HCT116 (cell line): ENCODE results near the gene HAPLN2. TPM values are rescaled to one million over a fixed set of nuclear protein-coding genes. Genes with fewer than 3 reads are reported as not detected.

Experiments
- ATAC-seq: fragments of 200-7000 bp; cut with Tn5 transposase; 2 replicates; pipeline ENCODE4 v1.9.1; 2020; ENCODE audit warnings: mild to moderate bottlenecking, moderate library complexity
- BruUV-seq: library from RNA; stranded (reverse); fragments of 400-500 nt; replicated peaks from 2 replicates; lab custom pipeline; 2021; lab: Mats Ljungman, UMichigan
- CTCF ChIA-PET: fragments of 300-600 bp; sonication (Branson Sonifier 250); formaldehyde crosslinking; loops from one replicate; lab custom pipeline; 2021; ENCODE audit warnings: antibody characterized with exemption; lab: Charles Lee
- POLR2A ChIA-PET: fragments of 300-600, 350-600 bp; sonication (Branson Sonifier 250); formaldehyde crosslinking; loops from one replicate; lab custom pipeline; 2021; ENCODE audit warnings: antibody characterized with exemption; lab: Charles Lee
- RAD21 ChIA-PET, 2 experiments: fragments of 300-600 bp; sonication (Branson Sonifier 250); formaldehyde crosslinking; loops; one replicate each; lab custom pipeline; 2023; ENCODE audit warnings: low total read pairs in 2 of 2; ENCODE audit not compliant: uncharacterized antibody in 2 of 2, unreplicated experiment in 2 of 2, low non-redundant PET in 1 of 2; lab: Charles Lee
- DNase-seq: peaks from one replicate; pipeline ENCODE4 v3.0.0-alpha.2; 2010; ENCODE audit warnings: low read depth, low spot score
- H2AFZ ChIP-seq: fragments of 200-600 bp; shearing (Covaris generic), sonication (generic); 2 replicates; pipeline ENCODE4 v1.6.1; 2017; ENCODE audit warnings: low read depth, mixed run types, mixed read lengths, antibody characterized with exemption, low read length; ENCODE audit not compliant: poor library complexity, severe bottlenecking
- H3K27ac ChIP-seq: 2 replicates; pipeline ENCODE4 v1.5.1; 2012; ENCODE audit warnings: low read depth, low read length
- H3K27me3 ChIP-seq: fragments of 200-600 bp; sonication (generic); 2 replicates; pipeline ENCODE4 v1.6.1; 2016; ENCODE audit warnings: mixed run types, low read length, mixed read lengths; ENCODE audit not compliant: insufficient read depth
- H3K36me3 ChIP-seq, 2 experiments: fragments of 200-500 bp in 1 of 2; fragments of 200-600 bp in 1 of 2; sonication (Bioruptor generic) in 1 of 2; sonication (generic) in 1 of 2; 2 replicates each; pipeline versions ENCODE4 v1.5.1 to v1.6.1; 2014 to 2016; ENCODE audit warnings: low read length in 2 of 2, inconsistent platforms in 1 of 2, mixed read lengths in 1 of 2, mixed run types in 1 of 2; ENCODE audit not compliant: insufficient read depth in 2 of 2, control insufficient read depth in 1 of 2
- H3K4me1 ChIP-seq, 2 experiments: fragments of 200-600 bp in 1 of 2; sonication (generic) in 1 of 2; 2 replicates each; pipeline versions ENCODE4 v1.5.1 to v1.6.1; 2012 to 2017; ENCODE audit warnings: low read length in 2 of 2, inconsistent platforms in 1 of 2, mild to moderate bottlenecking in 1 of 2, mixed read lengths in 1 of 2, mixed run types in 1 of 2, moderate library complexity in 1 of 2; ENCODE audit not compliant: insufficient read depth in 2 of 2, control insufficient read depth in 1 of 2
- H3K4me2 ChIP-seq: fragments of 200-600 bp; sonication (generic); 2 replicates; pipeline ENCODE4 v1.6.1; 2017; ENCODE audit warnings: mixed run types, low read length, mixed read lengths
- H3K4me3 ChIP-seq, 2 experiments: fragments of 200-600 bp in 1 of 2; sonication (generic) in 1 of 2; replicated peaks in 1 of 2; 2 replicates each; pipeline ENCODE4 v1.5.1; 2011 to 2016; ENCODE audit warnings: low read length in 2 of 2, control low read depth in 1 of 2, low read depth in 1 of 2, mild to moderate bottlenecking in 1 of 2, mixed read lengths in 1 of 2, mixed run types in 1 of 2
- H3K79me2 ChIP-seq: fragments of 200-600 bp; sonication (generic); 2 replicates; pipeline ENCODE4 v1.6.1; 2017; ENCODE audit warnings: mild to moderate bottlenecking, mixed run types, low read length, moderate library complexity, mixed read lengths; ENCODE audit not compliant: insufficient read depth
- H3K9ac ChIP-seq: fragments of 200-600 bp; sonication (generic); 2 replicates; pipeline ENCODE4 v1.6.1; 2016; ENCODE audit warnings: low read length, mixed read lengths
- H3K9me2 ChIP-seq: fragments of 200-600 bp; sonication (generic), shearing (Covaris generic); 2 replicates; pipeline ENCODE4 v1.6.1; 2017; ENCODE audit warnings: mixed run types, mild to moderate bottlenecking, moderate library complexity; ENCODE audit not compliant: insufficient read depth
- H3K9me3 ChIP-seq, 2 experiments: fragments of 200-500 bp in 1 of 2; fragments of 200-600 bp in 1 of 2; sonication (Bioruptor generic) in 1 of 2; sonication (generic) in 1 of 2; 2 replicates each; pipeline ENCODE4 v1.6.1; 2014 to 2017; ENCODE audit warnings: low read length in 2 of 2, mixed read lengths in 2 of 2, inconsistent platforms in 1 of 2, low read depth in 1 of 2, mild to moderate bottlenecking in 1 of 2, mixed run types in 1 of 2, moderate library complexity in 1 of 2; ENCODE audit not compliant: control insufficient read depth in 1 of 2, insufficient read depth in 1 of 2
- H4K20me1 ChIP-seq: fragments of 200-600 bp; sonication (generic), shearing (Covaris generic); 2 replicates; pipeline ENCODE4 v1.6.1; 2017; ENCODE audit warnings: mixed run types, mild to moderate bottlenecking, moderate library complexity; ENCODE audit not compliant: insufficient read depth
- CBX3 ChIP-seq: IDR thresholded peaks from 2 replicates; pipeline ENCODE4 v1.6.1; 2012; ENCODE audit warnings: low read depth
- EGR1 ChIP-seq: IDR thresholded peaks from 2 replicates; pipeline ENCODE4 v1.6.1; 2012; ENCODE audit warnings: low read depth
- ELF1 ChIP-seq: IDR thresholded peaks from 2 replicates; pipeline ENCODE4 v1.6.1; 2012; ENCODE audit warnings: low read depth, borderline replicate concordance
- FOSL1 ChIP-seq: IDR thresholded peaks from 2 replicates; pipeline ENCODE4 v1.6.1; 2012; ENCODE audit warnings: low read depth
- JUND ChIP-seq: IDR thresholded peaks from 2 replicates; pipeline ENCODE4 v1.6.1; 2012
- POLR2A ChIP-seq: IDR thresholded peaks from 2 replicates; pipeline ENCODE4 v1.7.0; 2011; ENCODE audit warnings: borderline replicate concordance; ENCODE audit not compliant: insufficient read depth, insufficient read length; ENCODE audit errors: extremely low read depth
- POLR2AphosphoS5 ChIP-seq: IDR thresholded peaks from 2 replicates; pipeline ENCODE4 v1.6.1; 2011; ENCODE audit warnings: mild to moderate bottlenecking, low read depth, low read length, moderate library complexity
- RAD21 ChIP-seq: IDR thresholded peaks from 2 replicates; pipeline ENCODE4 v1.6.1; 2012; ENCODE audit warnings: low read depth, mild to moderate bottlenecking
- SIN3A ChIP-seq: IDR thresholded peaks from 2 replicates; pipeline ENCODE4 v1.6.1; 2012; ENCODE audit warnings: low read depth
- SP1 ChIP-seq: IDR thresholded peaks from 2 replicates; pipeline ENCODE4 v1.6.1; 2012; ENCODE audit warnings: low read depth
- SRF ChIP-seq: IDR thresholded peaks from 2 replicates; pipeline ENCODE4 v1.6.1; 2012; ENCODE audit warnings: low read depth
- TCF7L2 ChIP-seq: IDR thresholded peaks from 2 replicates; pipeline ENCODE4 v1.7.0; 2011; ENCODE audit warnings: borderline replicate concordance, inconsistent platforms; ENCODE audit not compliant: insufficient read depth, insufficient read length; ENCODE audit errors: extremely low read depth
- YY1 ChIP-seq: IDR thresholded peaks from 2 replicates; pipeline ENCODE4 v1.6.1; 2011; ENCODE audit warnings: low read length, low read depth, moderate library complexity, mild to moderate bottlenecking; ENCODE audit not compliant: insufficient replicate concordance; ENCODE audit errors: extremely low read depth
- ZBTB33 ChIP-seq: IDR thresholded peaks from 2 replicates; pipeline ENCODE4 v1.6.1; 2011; ENCODE audit warnings: mild to moderate bottlenecking, low read length, moderate library complexity; ENCODE audit not compliant: insufficient replicate concordance; ENCODE audit errors: extremely low read depth
- ZNF274 ChIP-seq: fragments of 200-500 bp; sonication (Bioruptor generic); IDR thresholded peaks from 2 replicates; pipeline ENCODE4 v1.6.1; 2014; ENCODE audit warnings: mild to moderate bottlenecking, low read depth, low read length, inconsistent platforms
- intact Hi-C: fragments of 100-400 bp; cut with micrococcal nuclease; formaldehyde crosslinking; loops from 2 replicates; pipeline ENCODE4 v1.10.0; 2022
- total RNA-seq: library from RNA; stranded (reverse); gene quantifications from one replicate; pipeline ENCODE4 v1.2.1, GENCODE V29; 2021; ENCODE audit not compliant: unreplicated experiment
- TF ChIP-seq, protein P1 (sequence below): IDR thresholded peaks from 2 replicates; pipeline ENCODE4 v1.6.1; 2012
- TF ChIP-seq, protein P2 (sequence below): IDR thresholded peaks from 2 replicates; pipeline ENCODE4 v1.6.1; 2012
- TF ChIP-seq, protein P3 (sequence below): IDR thresholded peaks from 2 replicates; pipeline ENCODE4 v1.6.1; 2012; ENCODE audit warnings: low read depth
- TF ChIP-seq, protein P4 (sequence below), 3 experiments: fragments of 200-600 bp in 1 of 3; sonication (generic) in 1 of 3; IDR thresholded peaks in 2 of 3; conservative IDR thresholded peaks in 1 of 3; 2 replicates each; pipeline ENCODE4 v1.5.1; 2012 to 2017; ENCODE audit warnings: low read depth in 2 of 3, low read length in 2 of 3, antibody characterized with exemption in 1 of 3, borderline replicate concordance in 1 of 3, control low read depth in 1 of 3, mild to moderate bottlenecking in 1 of 3, mixed read lengths in 1 of 3, mixed run types in 1 of 3, moderate library complexity in 1 of 3; ENCODE audit not compliant: insufficient read depth in 1 of 3

HAPLN2 gene
- total RNA-seq, 1 experiment from 2014 or later, result 0.54 TPM

DNA sequence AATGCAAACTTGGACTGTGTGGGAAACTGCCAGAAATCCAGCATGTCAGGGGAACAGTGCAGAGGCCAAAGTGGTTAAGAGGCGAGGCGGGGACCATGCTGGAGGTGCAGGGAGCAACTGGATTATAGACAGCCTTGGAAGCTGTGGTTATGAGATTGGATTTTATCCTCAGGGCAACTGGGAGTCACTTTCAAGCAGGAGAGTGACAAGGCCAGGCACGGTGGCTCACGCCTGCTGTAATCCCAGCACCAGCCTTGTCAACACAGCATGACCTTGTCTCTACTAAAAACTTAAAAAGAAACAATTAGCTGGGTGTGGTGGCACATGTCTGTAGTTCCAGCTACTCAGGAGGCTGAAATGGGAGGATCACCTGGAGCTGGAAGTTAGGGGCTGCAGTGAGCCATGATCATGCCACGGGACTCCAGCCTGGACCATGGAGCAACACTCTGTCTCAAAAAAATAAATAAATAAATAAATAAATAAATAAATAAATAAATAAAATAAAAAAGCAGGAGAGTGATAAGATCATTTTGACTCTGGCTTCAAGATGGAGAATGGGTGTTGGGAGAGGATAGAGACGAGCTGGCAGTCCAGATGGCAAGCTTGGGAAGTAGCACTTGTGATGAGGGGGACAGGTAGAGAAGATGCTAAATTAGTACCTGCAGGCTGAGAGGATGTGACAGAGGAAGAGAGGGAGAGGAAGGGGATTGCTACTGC lies 3.5 kb downstream of the HAPLN2 start:
- DNase-seq (no peak), ATAC-seq (no peak)
- ChIA-PET CTCF (interaction anchor here (0.8 kb wide), 1 partner anchor 67 kb away, joined by 3 read pairs; no protein-coding TSS in a partner anchor), POLR2A (no interaction called here), RAD21 (no interaction called here)
- Histone ChIP-seq H3K36me3 (no peaks in the 10 kb centered on the region), H3K4me1 (peaks cover 3 to 7% of the 10 kb centered on the region in 2 experiments; a peak in 2 of 4 replicates), H3K4me2 (no peak overlapping the region), H3K9me2 (no peaks in the 10 kb centered on the region), H3K27ac (no peak overlapping the region), H3K9me3 (no peaks in the 10 kb centered on the region), H3K27me3 (no peaks in the 10 kb centered on the region), H2AFZ (no peak overlapping the region), H3K79me2 (no peaks in the 10 kb centered on the region), H4K20me1 (no peaks in the 10 kb centered on the region), H3K9ac (no peak overlapping the region), H3K4me3 (no peak overlapping the region)
- no TSS peak for BruUV-seq
- TF ChIP-seq FOSL1 (no peak), ELF1 (no peak), ZBTB33 (no peak), EGR1 (no peak), RAD21 (no peak), TCF7L2 (no peak), YY1 (no peak), ZNF274 (no peak), CBX3 (no peak), SP1 (no peak), SIN3A (no peak), POLR2A (no peak), POLR2AphosphoS5 (no peak), SRF (no peak), JUND (no peak)
- TF ChIP-seq, protein P1, sequence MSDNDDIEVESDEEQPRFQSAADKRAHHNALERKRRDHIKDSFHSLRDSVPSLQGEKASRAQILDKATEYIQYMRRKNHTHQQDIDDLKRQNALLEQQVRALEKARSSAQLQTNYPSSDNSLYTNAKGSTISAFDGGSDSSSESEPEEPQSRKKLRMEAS, result no peak
- TF ChIP-seq, protein P2, sequence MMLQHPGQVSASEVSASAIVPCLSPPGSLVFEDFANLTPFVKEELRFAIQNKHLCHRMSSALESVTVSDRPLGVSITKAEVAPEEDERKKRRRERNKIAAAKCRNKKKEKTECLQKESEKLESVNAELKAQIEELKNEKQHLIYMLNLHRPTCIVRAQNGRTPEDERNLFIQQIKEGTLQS, result no peak
- TF ChIP-seq, protein P3, sequence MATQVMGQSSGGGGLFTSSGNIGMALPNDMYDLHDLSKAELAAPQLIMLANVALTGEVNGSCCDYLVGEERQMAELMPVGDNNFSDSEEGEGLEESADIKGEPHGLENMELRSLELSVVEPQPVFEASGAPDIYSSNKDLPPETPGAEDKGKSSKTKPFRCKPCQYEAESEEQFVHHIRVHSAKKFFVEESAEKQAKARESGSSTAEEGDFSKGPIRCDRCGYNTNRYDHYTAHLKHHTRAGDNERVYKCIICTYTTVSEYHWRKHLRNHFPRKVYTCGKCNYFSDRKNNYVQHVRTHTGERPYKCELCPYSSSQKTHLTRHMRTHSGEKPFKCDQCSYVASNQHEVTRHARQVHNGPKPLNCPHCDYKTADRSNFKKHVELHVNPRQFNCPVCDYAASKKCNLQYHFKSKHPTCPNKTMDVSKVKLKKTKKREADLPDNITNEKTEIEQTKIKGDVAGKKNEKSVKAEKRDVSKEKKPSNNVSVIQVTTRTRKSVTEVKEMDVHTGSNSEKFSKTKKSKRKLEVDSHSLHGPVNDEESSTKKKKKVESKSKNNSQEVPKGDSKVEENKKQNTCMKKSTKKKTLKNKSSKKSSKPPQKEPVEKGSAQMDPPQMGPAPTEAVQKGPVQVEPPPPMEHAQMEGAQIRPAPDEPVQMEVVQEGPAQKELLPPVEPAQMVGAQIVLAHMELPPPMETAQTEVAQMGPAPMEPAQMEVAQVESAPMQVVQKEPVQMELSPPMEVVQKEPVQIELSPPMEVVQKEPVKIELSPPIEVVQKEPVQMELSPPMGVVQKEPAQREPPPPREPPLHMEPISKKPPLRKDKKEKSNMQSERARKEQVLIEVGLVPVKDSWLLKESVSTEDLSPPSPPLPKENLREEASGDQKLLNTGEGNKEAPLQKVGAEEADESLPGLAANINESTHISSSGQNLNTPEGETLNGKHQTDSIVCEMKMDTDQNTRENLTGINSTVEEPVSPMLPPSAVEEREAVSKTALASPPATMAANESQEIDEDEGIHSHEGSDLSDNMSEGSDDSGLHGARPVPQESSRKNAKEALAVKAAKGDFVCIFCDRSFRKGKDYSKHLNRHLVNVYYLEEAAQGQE, result no peak
- TF ChIP-seq, protein P4, sequence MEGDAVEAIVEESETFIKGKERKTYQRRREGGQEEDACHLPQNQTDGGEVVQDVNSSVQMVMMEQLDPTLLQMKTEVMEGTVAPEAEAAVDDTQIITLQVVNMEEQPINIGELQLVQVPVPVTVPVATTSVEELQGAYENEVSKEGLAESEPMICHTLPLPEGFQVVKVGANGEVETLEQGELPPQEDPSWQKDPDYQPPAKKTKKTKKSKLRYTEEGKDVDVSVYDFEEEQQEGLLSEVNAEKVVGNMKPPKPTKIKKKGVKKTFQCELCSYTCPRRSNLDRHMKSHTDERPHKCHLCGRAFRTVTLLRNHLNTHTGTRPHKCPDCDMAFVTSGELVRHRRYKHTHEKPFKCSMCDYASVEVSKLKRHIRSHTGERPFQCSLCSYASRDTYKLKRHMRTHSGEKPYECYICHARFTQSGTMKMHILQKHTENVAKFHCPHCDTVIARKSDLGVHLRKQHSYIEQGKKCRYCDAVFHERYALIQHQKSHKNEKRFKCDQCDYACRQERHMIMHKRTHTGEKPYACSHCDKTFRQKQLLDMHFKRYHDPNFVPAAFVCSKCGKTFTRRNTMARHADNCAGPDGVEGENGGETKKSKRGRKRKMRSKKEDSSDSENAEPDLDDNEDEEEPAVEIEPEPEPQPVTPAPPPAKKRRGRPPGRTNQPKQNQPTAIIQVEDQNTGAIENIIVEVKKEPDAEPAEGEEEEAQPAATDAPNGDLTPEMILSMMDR (IDR thresholded peaks at IDR 0.05 in 2 of 3, conservative IDR thresholded peaks at IDR 0.05 in 1 of 3; ENCODE audit: borderline replicate concordance in 1 of 3, insufficient read depth in 1 of 3, low read depth in 2 of 3, low read length in 2 of 3), result no peak
- intact Hi-C loops, result loop anchor here (10.0 kb wide), 1 partner anchor 302 kb away; the partner anchor contains the start of gene LRRC71
